Stimulated activated CD4-positive, alpha-beta T cell treated with anti-CD3 and anti-CD28 coated beads, TNF-alpha, amount 100 ng/mL, for 1 hour (primary cell): ENCODE data around the gene KLHL35.

Experiments
- DNase-seq, 3 donors: peaks; one replicate each; pipeline ENCODE4 v3.0.0-alpha.2; 2020; ENCODE audit warnings: low read depth in 3 of 3, low spot score in 1 of 3

The KLHL35 gene

GRCh38 chr11:75432911-75433321, at the start of gene KLHL35:
Gene KLHL35 (minus strand): TSS chr11:75433203. CDS start chr11:75430629, 2,574 bp downstream.
- no peak for DNase-seq

GRCh38 chr11:75481922-75482606, 49.1 kb upstream of the KLHL35 start:
- DNase-seq: no peak

- DNase-seq: no peak
Observed at GRCh38 chr11:75481223-75481921, 48.4 kb upstream of the KLHL35 start.

- no peak for DNase-seq
Observed at GRCh38 chr11:75480185-75481175, 47.5 kb upstream of the KLHL35 start.

- DNase-seq: no peak
Observed at GRCh38 chr11:75479597-75480145, 46.7 kb upstream of the KLHL35 start.

- DNase-seq: no peak
Observed at GRCh38 chr11:75478783-75479596, 46.0 kb upstream of the KLHL35 start.

- no peak for DNase-seq
Observed at GRCh38 chr11:75477614-75477935, 44.6 kb upstream of the KLHL35 start.

- no peak for DNase-seq
Observed at GRCh38 chr11:75476739-75477613, 44.0 kb upstream of the KLHL35 start.

- no peak for DNase-seq
Observed at GRCh38 chr11:75475767-75476650, 43.0 kb upstream of the KLHL35 start.

GRCh38 chr11:75474878-75475766, 42.1 kb upstream of the KLHL35 start:
- DNase-seq: peak in 2 of 3 donors; percentile 27 to 30

GRCh38 chr11:75474240-75474639, 41.2 kb upstream of the KLHL35 start:
- no peak for DNase-seq

GRCh38 chr11:75473684-75474083, 40.7 kb upstream of the KLHL35 start:
- DNase-seq: no peak

- DNase-seq: no peak
Observed at GRCh38 chr11:75472081-75472732, 39.2 kb upstream of the KLHL35 start.

GRCh38 chr11:75471176-75471973, 38.4 kb upstream of the KLHL35 start:
- DNase-seq: no peak

GRCh38 chr11:75470476-75471080, 37.6 kb upstream of the KLHL35 start:
- DNase-seq: no peak
